Measurements from ENCODE around the gene CLN6. TPM values are rescaled to one million over a fixed set of nuclear protein-coding genes. Genes with fewer than 3 reads are reported as not detected.

The CLN6 gene
- total and polyA plus RNA-seq, 2 of the 4 experiments (the other 2 are of a cell fraction) = 6.5 to 31.9 TPM

GRCh38 chr15:68214838-68215254 lies 14.7 kb downstream of the CLN6 start:
- no peak overlapping the region for H4K5ac ChIP-seq (ENCODE audit: low read depth, low read length)
- no peak overlapping the region for H4K91ac ChIP-seq (ENCODE audit: insufficient read depth, low read depth, low read length)
- no peak overlapping the region for H4K8ac ChIP-seq (ENCODE audit: low read depth in 2 of 2, low read length in 2 of 2)
- H2BK20ac ChIP-seq (ENCODE audit: low read depth, low read length) = no peak overlapping the region
- H3K9me1 ChIP-seq (ENCODE audit: insufficient read depth, low read length) = peaks cover 9% of the 10 kb centered on the region; the same call in 1 of the 2 replicates
- H3K4me1 ChIP-seq (ENCODE audit: control insufficient read depth, insufficient read depth, low read length) = peaks cover 3% of the 10 kb centered on the region; the same call in 1 of the 2 replicates
- H3K4me3 ChIP-seq (ENCODE audit: insufficient read depth, low read depth, low read length) = no peak overlapping the region
- no peak overlapping the region for H2AK9ac ChIP-seq (replicated peaks; ENCODE audit: low read depth, low read length, poor library complexity)
- no peak overlapping the region for H3K27ac ChIP-seq (ENCODE audit: insufficient read depth, low read length)
- DNase-seq (no peak), ATAC-seq (ENCODE audit: low read depth) (no peak)
- H4K20me1 ChIP-seq (ENCODE audit: insufficient read depth, low read length) = peaks cover 17% of the 10 kb centered on the region; the same call in 1 of the 2 replicates
- no peak overlapping the region for H3K4ac ChIP-seq (ENCODE audit: low read depth, low read length)
- no peak overlapping the region for H2BK15ac ChIP-seq (ENCODE audit: low read depth, low read length)
- H3K18ac ChIP-seq (ENCODE audit: low read depth, low read length) = no peak overlapping the region
- no peak overlapping the region for H3K9ac ChIP-seq (ENCODE audit: low read depth, low read length)
- no peak overlapping the region for H2BK120ac ChIP-seq (ENCODE audit: low read depth, low read length)
- no peak overlapping the region for H3K4me2 ChIP-seq (ENCODE audit: low read depth, low read length)
- BruUV-seq (replicated peaks) = no TSS peak
- dilution Hi-C loops (cut with HindIII; ENCODE audit: low sequenced_read_pairs, unreplicated experiment) = no loop called here
- H3K23ac ChIP-seq (ENCODE audit: low read depth, low read length) = no peak overlapping the region
- intact Hi-C loops (cut with micrococcal nuclease) = no loop called here
- H3K79me1 ChIP-seq (ENCODE audit: low read depth in 1 of 2, low read length in 2 of 2) = peaks cover 30 to 66% of the 10 kb centered on the region in 2 experiments
- no peaks in the 10 kb centered on the region; the same call in 1 of the 2 replicates for H3K36me3 ChIP-seq (ENCODE audit: control insufficient read depth, insufficient read depth, low read length)
- H3K56ac ChIP-seq (ENCODE audit: extremely low read depth, insufficient read depth, low read length) = no peak overlapping the region
- no peak overlapping the region for H3K14ac ChIP-seq (replicated peaks; ENCODE audit: low read depth, low read length)
- WGBS, 2 experiments (ENCODE audit: extremely low coverage in 2 of 2, insufficient read length in 1 of 2) = no CpG with 5 or more reads among the region's 6 CpGs
- H2BK5ac ChIP-seq (ENCODE audit: low read depth, low read length, poor library complexity, severe bottlenecking) = no peak overlapping the region
- H2AK5ac ChIP-seq (ENCODE audit: low read depth, low read length) = no peak overlapping the region
- H2AFZ ChIP-seq (replicated peaks; ENCODE audit: low read length, poor library complexity) = no peak overlapping the region
- ChIA-PET CTCF (no interaction called here), POLR2A (ENCODE audit: unreplicated experiment) (no interaction called here)
- TF ChIP-seq MXI1 (IDR thresholded peaks at IDR 0.05; ENCODE audit: borderline replicate concordance, low read depth, low read length) (no peak), RCOR1 (IDR thresholded peaks at IDR 0.05; ENCODE audit: insufficient replicate concordance, low read length) (no peak), RAD21 (IDR thresholded peaks at IDR 0.05; ENCODE audit: low read length) (no peak), CEBPB (IDR thresholded peaks at IDR 0.05; ENCODE audit: low read depth, low read length) (no peak), NFE2L2 (IDR thresholded peaks at IDR 0.05; ENCODE audit: low read depth, low read length) (no peak), FOS (IDR thresholded peaks at IDR 0.05; ENCODE audit: low read depth, low read length) (no peak), CHD1 (IDR thresholded peaks at IDR 0.05; ENCODE audit: low read depth, low read length) (no peak)
- no peaks in the 10 kb centered on the region for H3K27me3 ChIP-seq (ENCODE audit: control insufficient read depth, insufficient read depth, low read length)
- in situ Hi-C loops (cut with MboI; ENCODE audit: low sequenced_read_pairs) = no loop called here
- H3K9me3 ChIP-seq (ENCODE audit: control insufficient read depth, insufficient read depth, low read length) = no peaks in the 10 kb centered on the region
